ENCODE data around the gene FANCD2.

The FANCD2 gene

GRCh38 chr3:10099041-10099440 is 72.8 kb downstream of the FANCD2 start:
- Histone ChIP-seq H3K27ac (replicated peaks) (no peak overlapping the region), H3K4me3 (replicated peaks; ENCODE audit: insufficient read depth, low read length) (no peak overlapping the region), H3K27me3 (ENCODE audit: insufficient read depth, poor library complexity, severe bottlenecking) (no peaks in the 10 kb centered on the region)
- TF ChIP-seq POLR2AphosphoS5 (IDR thresholded peaks at IDR 0.05; ENCODE audit: low read depth), result no peak
- TF ChIP-seq SPI1 (IDR thresholded peaks at IDR 0.05; ENCODE audit: borderline replicate concordance, low read depth), result no peak
- no peak for TF ChIP-seq REST (IDR thresholded peaks at IDR 0.05; ENCODE audit: insufficient replicate concordance, low read depth)
- TF ChIP-seq GABPA (IDR thresholded peaks at IDR 0.05; ENCODE audit: low read depth), result no peak
- TF ChIP-seq CTCF (IDR thresholded peaks at IDR 0.05; ENCODE audit: insufficient read depth, low read length), result no peak
- DNase-seq (ENCODE audit: low read depth in 1 of 2, low spot score in 1 of 2), result no peak

GRCh38 chr3:10106919-10107318 is 80.7 kb downstream of the FANCD2 start:
- H3K4me3 ChIP-seq (replicated peaks; ENCODE audit: insufficient read depth, low read length), result no peak overlapping the region
- DNase-seq (ENCODE audit: low read depth in 1 of 2, low spot score in 1 of 2), result no peak
- H3K27me3 ChIP-seq (ENCODE audit: insufficient read depth, poor library complexity, severe bottlenecking), result no peaks in the 10 kb centered on the region
- no peak overlapping the region for H3K27ac ChIP-seq (replicated peaks)
- TF ChIP-seq SPI1 (IDR thresholded peaks at IDR 0.05; ENCODE audit: borderline replicate concordance, low read depth), result no peak
- TF ChIP-seq CTCF (IDR thresholded peaks at IDR 0.05; ENCODE audit: insufficient read depth, low read length), result no peak
- no peak for TF ChIP-seq GABPA (IDR thresholded peaks at IDR 0.05; ENCODE audit: low read depth)
- no peak for TF ChIP-seq REST (IDR thresholded peaks at IDR 0.05; ENCODE audit: insufficient replicate concordance, low read depth)
- no peak for TF ChIP-seq POLR2AphosphoS5 (IDR thresholded peaks at IDR 0.05; ENCODE audit: low read depth)

GRCh38 chr3:10108091-10108490 is 81.9 kb downstream of the FANCD2 start, which contains the start of gene FANCD2OS:
Gene FANCD2OS, minus strand, starts transcription at chr3:10108255. Its CDS starts 3,481 bp downstream, at chr3:10104774.
- H3K4me3 ChIP-seq (replicated peaks; ENCODE audit: insufficient read depth, low read length), result no peak within 1 kb of the TSS
- no peaks in the 10 kb centered on the region for H3K27me3 ChIP-seq (ENCODE audit: insufficient read depth, poor library complexity, severe bottlenecking)
- no peak within 1 kb of the TSS for H3K27ac ChIP-seq (replicated peaks)
- no peak for DNase-seq (ENCODE audit: low read depth in 1 of 2, low spot score in 1 of 2)
- no peak for TF ChIP-seq POLR2AphosphoS5 (IDR thresholded peaks at IDR 0.05; ENCODE audit: low read depth)
- no peak for TF ChIP-seq GABPA (IDR thresholded peaks at IDR 0.05; ENCODE audit: low read depth)
- no peak for TF ChIP-seq CTCF (IDR thresholded peaks at IDR 0.05; ENCODE audit: insufficient read depth, low read length)
- TF ChIP-seq REST (IDR thresholded peaks at IDR 0.05; ENCODE audit: insufficient replicate concordance, low read depth), result no peak
- TF ChIP-seq SPI1 (IDR thresholded peaks at IDR 0.05; ENCODE audit: borderline replicate concordance, low read depth), result no peak
